H9 (cell line): ENCODE measurements around the gene FBXO42. TPM values are rescaled to one million over a fixed set of nuclear protein-coding genes. Genes with fewer than 3 reads are reported as not detected.
A peak's percentile ranks its signal among the peaks of the same experiment; 100 is the strongest.

ENCODE experiments used
- DNase-seq: peaks from one replicate; pipeline ENCODE4 v3.0.0-alpha.2; 2017
- H2AFZ ChIP-seq: one replicate; pipeline ENCODE4 v1.6.1; 2013; ENCODE audit warnings: mild to moderate bottlenecking, low read length, control low read depth, moderate library complexity
- H2AK5ac ChIP-seq: 2 replicates; pipeline ENCODE4 v1.6.1; 2013; ENCODE audit warnings: low read length, control low read depth, mixed read lengths; ENCODE audit not compliant: insufficient read length
- H2BK120ac ChIP-seq: one replicate; pipeline ENCODE4 v1.6.1; 2013; ENCODE audit warnings: low read depth, mild to moderate bottlenecking, low read length, control low read depth, inconsistent platforms; ENCODE audit not compliant: poor library complexity, severe bottlenecking
- H2BK12ac ChIP-seq: 2 replicates; pipeline ENCODE4 v1.6.1; 2013; ENCODE audit warnings: low read length, control low read depth, mixed read lengths, low read depth; ENCODE audit not compliant: insufficient read length
- H2BK15ac ChIP-seq: 2 replicates; pipeline ENCODE4 v1.6.1; 2013; ENCODE audit warnings: low read depth, low read length, control low read depth
- H2BK20ac ChIP-seq: one replicate; pipeline ENCODE4 v1.6.1; 2013; ENCODE audit warnings: low read depth, mild to moderate bottlenecking, low read length, control low read depth, inconsistent platforms; ENCODE audit not compliant: poor library complexity, severe bottlenecking
- H2BK5ac ChIP-seq: 2 replicates; pipeline ENCODE4 v1.6.1; 2013; ENCODE audit warnings: low read length, control low read depth, mixed read lengths; ENCODE audit not compliant: insufficient read length
- H3K14ac ChIP-seq: 2 replicates; pipeline ENCODE4 v1.6.1; 2013; ENCODE audit warnings: low read length, control low read depth; ENCODE audit not compliant: insufficient read depth
- H3K18ac ChIP-seq: 2 replicates; pipeline ENCODE4 v1.6.1; 2013; ENCODE audit warnings: low read depth, mild to moderate bottlenecking, mixed read lengths, low read length, control low read depth; ENCODE audit not compliant: insufficient read length
- H3K23ac ChIP-seq: 2 replicates; pipeline ENCODE4 v1.6.1; 2013; ENCODE audit warnings: low read length, control low read depth, mixed read lengths, low read depth; ENCODE audit not compliant: insufficient read length
- H3K23me2 ChIP-seq: 2 replicates; pipeline ENCODE4 v1.6.1; 2013; ENCODE audit warnings: low read depth, mild to moderate bottlenecking, mixed read lengths, low read length, control low read depth; ENCODE audit not compliant: insufficient read length, poor library complexity, severe bottlenecking
- H3K27ac ChIP-seq: 2 replicates; pipeline ENCODE4 v1.5.1; 2013; ENCODE audit warnings: low read length, control low read depth, mixed read lengths, low read depth; ENCODE audit not compliant: insufficient read length
- H3K27me3 ChIP-seq: 2 replicates; pipeline ENCODE4 v1.6.1; 2013; ENCODE audit warnings: low read length, control low read depth, inconsistent platforms; ENCODE audit not compliant: insufficient read depth
- H3K4ac ChIP-seq: 2 replicates; pipeline ENCODE4 v1.6.1; 2013; ENCODE audit warnings: low read depth, mild to moderate bottlenecking, control low read depth, inconsistent platforms, low read length, moderate library complexity
- H3K4me1 ChIP-seq: 2 replicates; pipeline ENCODE4 v1.6.1; 2013; ENCODE audit warnings: low read length, control low read depth, inconsistent platforms; ENCODE audit not compliant: insufficient read depth
- H3K4me2 ChIP-seq: 2 replicates; pipeline ENCODE4 v1.6.1; 2013; ENCODE audit warnings: low read length, control low read depth, mixed read lengths; ENCODE audit not compliant: insufficient read length, insufficient read depth
- H3K56ac ChIP-seq: 2 replicates; pipeline ENCODE4 v1.6.1; 2013; ENCODE audit warnings: low read depth, mild to moderate bottlenecking, mixed read lengths, low read length, control low read depth; ENCODE audit not compliant: insufficient read length
- H3K79me1 ChIP-seq: 2 replicates; pipeline ENCODE4 v1.6.1; 2013; ENCODE audit warnings: low read depth, mild to moderate bottlenecking, moderate library complexity, low read length, control low read depth, inconsistent platforms; ENCODE audit not compliant: insufficient read depth, poor library complexity, severe bottlenecking
- H3K79me2 ChIP-seq: 2 replicates; pipeline ENCODE4 v1.6.1; 2013; ENCODE audit warnings: low read length, control low read depth, inconsistent platforms; ENCODE audit not compliant: insufficient read depth
- H3K9ac ChIP-seq: 2 replicates; pipeline ENCODE4 v1.6.1; 2013; ENCODE audit warnings: low read length, control low read depth, mixed read lengths; ENCODE audit not compliant: insufficient read length; ENCODE audit errors: extremely low read depth
- H3K9me3 ChIP-seq: one replicate; pipeline ENCODE4 v1.6.1; 2013; ENCODE audit warnings: low read depth, low read length, inconsistent platforms; ENCODE audit not compliant: control insufficient read depth
- H3T11ph ChIP-seq: one replicate; pipeline ENCODE4 v1.6.1; 2013; ENCODE audit warnings: mild to moderate bottlenecking, low read length, control low read depth, inconsistent platforms
- H4K20me1 ChIP-seq: one replicate; pipeline ENCODE4 v1.6.1; 2013; ENCODE audit not compliant: control insufficient read depth, insufficient read length, insufficient read depth
- H4K5ac ChIP-seq: 2 replicates; pipeline ENCODE4 v1.6.1; 2013; ENCODE audit warnings: low read depth, mild to moderate bottlenecking, mixed read lengths, low read length, control low read depth; ENCODE audit not compliant: insufficient read length
- H4K8ac ChIP-seq: replicated peaks from 2 replicates; pipeline ENCODE4 v1.6.1; 2013; ENCODE audit warnings: low read length, control low read depth, mixed read lengths, low read depth; ENCODE audit not compliant: insufficient read length
- H4K91ac ChIP-seq: 2 replicates; pipeline ENCODE4 v1.6.1; 2013; ENCODE audit warnings: low read depth, mild to moderate bottlenecking, moderate library complexity, mixed read lengths, low read length, control low read depth; ENCODE audit not compliant: insufficient read length
- H3K27ac Mint-ChIP-seq, 3 experiments: 2 replicates in 2 of 3; 3 replicates in 1 of 3; pipeline ENCODE4 v1.8.0; 2020 to 2021; ENCODE audit warnings: mixed read lengths in 3 of 3, mild to moderate bottlenecking in 1 of 3, moderate library complexity in 1 of 3
- H3K27me3 Mint-ChIP-seq: 2 replicates; pipeline ENCODE4 v1.8.0; 2021; ENCODE audit warnings: low read depth, mild to moderate bottlenecking, moderate library complexity, mixed read lengths
- H3K36me3 Mint-ChIP-seq, 3 experiments: 2 replicates in 2 of 3; 3 replicates in 1 of 3; pipeline ENCODE4 v1.8.0; 2020 to 2021; ENCODE audit warnings: low read depth in 3 of 3, mixed read lengths in 3 of 3; ENCODE audit not compliant: insufficient read depth in 1 of 3
- H3K4me1 Mint-ChIP-seq, 2 experiments: 2 replicates each; pipeline ENCODE4 v1.8.0; 2020; ENCODE audit warnings: mixed read lengths in 2 of 2
- H3K4me3 Mint-ChIP-seq, 2 experiments: 2 replicates in 1 of 2; 3 replicates in 1 of 2; pipeline ENCODE4 v1.8.0; 2020 to 2021; ENCODE audit warnings: mild to moderate bottlenecking in 2 of 2, mixed read lengths in 2 of 2, moderate library complexity in 1 of 2
- H3K9me3 Mint-ChIP-seq, 2 experiments: 2 replicates in 1 of 2; 3 replicates in 1 of 2; pipeline ENCODE4 v1.8.0; 2020; ENCODE audit warnings: mild to moderate bottlenecking in 2 of 2, mixed read lengths in 2 of 2, moderate library complexity in 1 of 2
- WGBS: extraction: QIAGEN DNeasy Blood & Tissue Kit; methylation state at CpG from one replicate; pipeline ENCODE4 v1.1.7; 2013; ENCODE audit warnings: missing lambda C conversion rate, low lambda C conversion rate, mixed read lengths; ENCODE audit not compliant: insufficient read length; ENCODE audit errors: extremely low coverage; 5-methylcytosine and 5-hydroxymethylcytosine counted together
- total RNA-seq: library from RNA; stranded (reverse); gene quantifications from 2 replicates; pipeline ENCODE4 v1.2.1, GENCODE V29; 2021
- TF ChIP-seq, protein P1 (sequence below): fragments of 200-600 bp; sonication (generic); conservative IDR thresholded peaks from 3 replicates; pipeline ENCODE4 v1.8.0; 2021; ENCODE audit warnings: antibody characterized with exemption, mild to moderate bottlenecking

The FBXO42 gene
- total RNA-seq, 1 experiment from 2014 or later: 17.4 TPM

DNA sequence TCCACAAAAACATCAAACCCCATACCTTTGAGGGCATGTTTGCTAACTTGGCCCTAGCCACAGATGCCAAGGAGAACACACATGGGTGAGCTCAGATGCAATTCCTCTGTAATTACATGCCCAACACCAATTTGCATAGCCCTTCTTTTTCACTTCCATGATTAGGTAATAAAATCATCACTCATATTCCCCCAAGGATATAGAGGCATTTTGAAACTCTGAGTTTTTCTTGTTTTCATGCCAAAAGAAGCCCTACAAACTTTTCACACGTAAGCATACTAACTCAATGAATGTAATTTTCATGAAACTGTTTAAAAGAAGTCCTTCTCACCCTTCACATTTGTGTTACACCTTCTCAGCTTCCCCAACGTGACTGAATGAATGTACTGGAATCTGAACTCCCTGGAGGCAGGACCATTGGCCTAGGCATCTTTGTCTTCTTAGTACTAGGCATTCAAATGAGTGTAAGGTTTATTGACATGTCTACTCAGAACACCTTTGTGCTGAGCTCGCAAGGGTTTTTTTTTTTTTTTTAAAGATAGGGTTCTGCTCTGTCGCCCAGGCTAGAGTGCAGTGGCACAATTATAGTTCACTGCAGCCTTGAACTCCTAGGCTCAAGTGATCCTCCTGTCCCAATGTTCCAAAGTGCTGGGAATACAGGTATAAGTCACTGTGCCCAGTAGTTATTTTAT, 31.0 kb downstream of the FBXO42 start:
- no peak overlapping the region for H2BK5ac ChIP-seq
- no peaks in the 10 kb centered on the region for H3K9me3 Mint-ChIP-seq
- WGBS: no CpG with 5 or more reads among the region's 4 CpGs
- no peak overlapping the region for H4K8ac ChIP-seq
- peaks cover 0 to 5% of the 10 kb centered on the region in 2 experiments; a peak in 1 of 4 replicates for H3K4me1 Mint-ChIP-seq
- no peak overlapping the region for H2BK120ac ChIP-seq
- no peak overlapping the region for H3K18ac ChIP-seq
- no peak overlapping the region for H3K14ac ChIP-seq
- H3K27ac ChIP-seq: no peak overlapping the region
- H2AFZ ChIP-seq: no peak overlapping the region
- no peaks in the 10 kb centered on the region for H3K9me3 ChIP-seq
- H3K4ac ChIP-seq: no peak overlapping the region
- no peak overlapping the region for H3K23ac ChIP-seq
- H4K5ac ChIP-seq: no peak overlapping the region
- TF ChIP-seq, protein P1, sequence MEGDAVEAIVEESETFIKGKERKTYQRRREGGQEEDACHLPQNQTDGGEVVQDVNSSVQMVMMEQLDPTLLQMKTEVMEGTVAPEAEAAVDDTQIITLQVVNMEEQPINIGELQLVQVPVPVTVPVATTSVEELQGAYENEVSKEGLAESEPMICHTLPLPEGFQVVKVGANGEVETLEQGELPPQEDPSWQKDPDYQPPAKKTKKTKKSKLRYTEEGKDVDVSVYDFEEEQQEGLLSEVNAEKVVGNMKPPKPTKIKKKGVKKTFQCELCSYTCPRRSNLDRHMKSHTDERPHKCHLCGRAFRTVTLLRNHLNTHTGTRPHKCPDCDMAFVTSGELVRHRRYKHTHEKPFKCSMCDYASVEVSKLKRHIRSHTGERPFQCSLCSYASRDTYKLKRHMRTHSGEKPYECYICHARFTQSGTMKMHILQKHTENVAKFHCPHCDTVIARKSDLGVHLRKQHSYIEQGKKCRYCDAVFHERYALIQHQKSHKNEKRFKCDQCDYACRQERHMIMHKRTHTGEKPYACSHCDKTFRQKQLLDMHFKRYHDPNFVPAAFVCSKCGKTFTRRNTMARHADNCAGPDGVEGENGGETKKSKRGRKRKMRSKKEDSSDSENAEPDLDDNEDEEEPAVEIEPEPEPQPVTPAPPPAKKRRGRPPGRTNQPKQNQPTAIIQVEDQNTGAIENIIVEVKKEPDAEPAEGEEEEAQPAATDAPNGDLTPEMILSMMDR: no peak
- peaks cover 10% of the 10 kb centered on the region for H3K79me1 ChIP-seq
- H3T11ph ChIP-seq: no peak overlapping the region
- H3K36me3 Mint-ChIP-seq: peaks cover 1 to 4% (median 4%) of the 10 kb centered on the region in 3 experiments; a peak in 5 of 7 replicates
- H3K27ac Mint-ChIP-seq: peak overlapping the region in 1 of 3 experiments; percentile 51; a peak in 3 of 7 replicates
- no peak overlapping the region for H3K4me3 Mint-ChIP-seq
- H3K4me1 ChIP-seq: no peaks in the 10 kb centered on the region
- no peak overlapping the region for H2BK15ac ChIP-seq
- no peaks in the 10 kb centered on the region for H3K27me3 Mint-ChIP-seq
- no peak overlapping the region for H3K9ac ChIP-seq
- no peak overlapping the region for H2BK20ac ChIP-seq
- H3K79me2 ChIP-seq: peaks cover 2% of the 10 kb centered on the region; the same call in 1 of the 2 replicates
- no peak overlapping the region for H4K91ac ChIP-seq
- no peaks in the 10 kb centered on the region for H3K27me3 ChIP-seq
- no peak for DNase-seq
- H3K4me2 ChIP-seq: no peak overlapping the region
- no peak overlapping the region for H2AK5ac ChIP-seq
- no peaks in the 10 kb centered on the region for H4K20me1 ChIP-seq
- H3K23me2 ChIP-seq: no peaks in the 10 kb centered on the region
- no peak overlapping the region for H2BK12ac ChIP-seq
- no peak overlapping the region for H3K56ac ChIP-seq
